Stimulated activated CD4-positive, alpha-beta T cell treated with anti-CD3 and anti-CD28 coated beads, Interleukin-15, amount 100 ng/mL, for 24 hours (primary cell): ENCODE data around the gene ST7L.
"Not testable (repeated sequence)": the region's sequence is repeated elsewhere in the genome, so short reads cannot be mapped to it uniquely, and the experiment has no call there.

ENCODE experiments used
- DNase-seq: peaks from one replicate; pipeline ENCODE4 v3.0.0-alpha.2; 2020

ST7L gene

GRCh38 chr1:112513112-112513870 lies 105.7 kb downstream of the ST7L start:
- DNase-seq, result no peak

- no peak for DNase-seq
Measured at GRCh38 chr1:112511897-112512296, 107.0 kb downstream of the ST7L start.

GRCh38 chr1:112510340-112510739 lies 108.6 kb downstream of the ST7L start:
- no peak for DNase-seq

- DNase-seq, result no peak
Measured at GRCh38 chr1:112509660-112510178, 109.2 kb downstream of the ST7L start.

GRCh38 chr1:112509005-112509659 lies 109.8 kb downstream of the ST7L start:
- DNase-seq, result peak; percentile 36

GRCh38 chr1:112508278-112509004 lies 110.5 kb downstream of the ST7L start, which contains the start of gene WNT2B:
WNT2B (plus strand) TSS chr1:112508965; CDS start chr1:112509263, 298 bp downstream.
- peak; percentile 68 for DNase-seq

GRCh38 chr1:112507921-112508277 lies 111.0 kb downstream of the ST7L start:
- DNase-seq, result peak; percentile 41

- DNase-seq, result no peak
Measured at GRCh38 chr1:112507336-112507735, 111.6 kb downstream of the ST7L start.

GRCh38 chr1:112506731-112507130 lies 112.2 kb downstream of the ST7L start:
- no peak for DNase-seq

- no peak for DNase-seq
Measured at GRCh38 chr1:112506306-112506705, 112.6 kb downstream of the ST7L start.

GRCh38 chr1:112505878-112506277 lies 113.1 kb downstream of the ST7L start:
- no peak for DNase-seq

- DNase-seq, result no peak
Measured at GRCh38 chr1:112505400-112505785, 113.5 kb downstream of the ST7L start.

GRCh38 chr1:112504661-112505399 lies 114.1 kb downstream of the ST7L start:
- DNase-seq, result no peak

- no peak for DNase-seq
Measured at GRCh38 chr1:112504001-112504660, 114.8 kb downstream of the ST7L start.

GRCh38 chr1:112502826-112503225 lies 116.1 kb downstream of the ST7L start:
- DNase-seq, result no peak

- peak; percentile 75 for DNase-seq
Measured at GRCh38 chr1:112501810-112502641, 116.9 kb downstream of the ST7L start.

- no peak for DNase-seq
Measured at GRCh38 chr1:112496290-112496689, 122.7 kb downstream of the ST7L start.

GRCh38 chr1:112493351-112493750 lies 125.6 kb downstream of the ST7L start:
- DNase-seq, result no peak

- no peak for DNase-seq
Measured at GRCh38 chr1:112492076-112492475, 126.9 kb downstream of the ST7L start.

GRCh38 chr1:112488141-112488540 lies 130.8 kb downstream of the ST7L start:
- DNase-seq, result no peak

GRCh38 chr1:112487686-112488085 lies 131.3 kb downstream of the ST7L start:
- not testable (repeated sequence) for DNase-seq
